SW 1271 (cell line): ENCODE measurements around the gene SUZ12.
"Not testable (repeated sequence)": the region's sequence is repeated elsewhere in the genome, so short reads cannot be mapped to it uniquely, and the experiment has no call there.

Source experiments
- DNase-seq, 2 experiments: peaks; one replicate each; lab custom pipeline; 2025; lab: John Stamatoyannopoulos, UW

Gene SUZ12

GRCh38 chr17:32041306-32041875 is 104.6 kb downstream of the SUZ12 start:
- DNase-seq, result not testable (repeated sequence)

GRCh38 chr17:32042266-32042665 is 105.5 kb downstream of the SUZ12 start:
- DNase-seq, result not testable (repeated sequence)

- DNase-seq, result not testable (repeated sequence)
Measured at GRCh38 chr17:32045611-32046010, 108.8 kb downstream of the SUZ12 start.

- not testable (repeated sequence) for DNase-seq
Measured at GRCh38 chr17:32047663-32048062, 110.9 kb downstream of the SUZ12 start.
